SKM-1 treated with dmso at 0.1 percent for 144 hours (cell line): ENCODE data around the gene CDK18.
"Not testable (repeated sequence)": the region's sequence is repeated elsewhere in the genome, so short reads cannot be mapped to it uniquely, and the experiment has no call there.

ENCODE experiments used
- DNase-seq: peaks from one replicate; lab custom pipeline; 2025; ENCODE audit not compliant: unreplicated experiment; lab: John Stamatoyannopoulos, UW

The CDK18 gene

DNA sequence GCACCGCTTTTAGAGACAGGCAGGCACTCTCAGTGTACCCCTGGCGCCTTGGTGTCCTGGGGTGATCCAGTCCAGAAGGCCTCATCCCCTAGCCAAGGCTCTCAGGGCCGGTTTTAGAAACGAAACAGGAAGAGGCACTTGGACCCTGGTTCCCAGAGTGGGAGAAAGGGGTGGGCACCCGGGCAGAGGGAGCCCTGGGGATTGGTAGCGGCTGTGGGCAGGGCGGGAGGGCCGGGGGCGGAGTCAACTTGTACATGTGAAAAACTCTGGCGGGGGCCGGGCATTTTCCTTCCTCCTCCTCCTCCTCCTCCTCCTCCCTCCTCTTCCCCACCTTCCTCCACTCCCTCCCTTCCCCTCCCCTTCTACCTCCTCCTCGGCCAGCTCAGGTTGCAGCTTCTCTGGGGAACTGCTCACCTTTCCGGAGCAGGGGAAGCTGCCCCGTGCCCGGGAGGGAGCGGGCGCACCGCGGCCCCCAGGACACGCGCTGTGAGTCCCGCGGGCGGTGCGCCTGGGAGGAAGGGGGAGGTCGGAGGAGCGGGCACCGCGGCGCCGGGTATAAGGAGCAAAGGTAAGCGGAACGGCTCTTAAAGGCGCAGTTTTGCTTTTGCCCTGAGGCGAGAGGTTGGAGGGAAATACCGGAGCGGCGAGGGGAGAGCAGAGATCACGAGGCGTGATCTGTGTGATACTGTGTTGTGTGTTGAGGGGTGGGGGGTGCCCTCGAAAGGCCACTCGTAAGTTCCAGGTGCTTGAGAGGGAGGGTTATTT lies at the start of gene CDK18:
CDK18 (plus strand) TSS at position 359 of the 765 bp plus-strand sequence. CDS start 18,499 bp downstream, outside the sequence.
- peak; percentile 80 for DNase-seq

DNA sequence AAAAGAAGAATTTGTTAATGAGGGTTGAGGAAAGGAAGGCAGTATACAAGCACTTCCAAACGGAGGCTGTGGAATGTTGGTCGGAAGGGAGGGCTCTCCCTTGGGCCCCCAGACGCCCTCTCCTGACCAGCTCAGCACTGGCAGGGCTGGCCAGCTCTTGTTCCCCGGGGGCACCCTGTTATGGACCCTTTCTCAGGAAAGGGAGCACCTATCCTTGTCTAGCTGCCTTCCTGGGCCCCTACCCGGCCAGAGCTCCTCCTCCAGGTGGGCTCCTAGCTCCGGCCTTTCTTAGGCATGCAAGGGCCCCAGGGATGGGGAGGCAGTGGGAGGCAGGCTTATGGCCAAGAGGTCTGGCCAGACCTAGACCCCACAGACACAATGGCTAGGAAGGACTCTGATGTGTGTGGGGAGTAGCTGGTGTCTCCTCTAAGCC lies 49.5 kb upstream of the CDK18 start:
- DNase-seq = no peak

DNA sequence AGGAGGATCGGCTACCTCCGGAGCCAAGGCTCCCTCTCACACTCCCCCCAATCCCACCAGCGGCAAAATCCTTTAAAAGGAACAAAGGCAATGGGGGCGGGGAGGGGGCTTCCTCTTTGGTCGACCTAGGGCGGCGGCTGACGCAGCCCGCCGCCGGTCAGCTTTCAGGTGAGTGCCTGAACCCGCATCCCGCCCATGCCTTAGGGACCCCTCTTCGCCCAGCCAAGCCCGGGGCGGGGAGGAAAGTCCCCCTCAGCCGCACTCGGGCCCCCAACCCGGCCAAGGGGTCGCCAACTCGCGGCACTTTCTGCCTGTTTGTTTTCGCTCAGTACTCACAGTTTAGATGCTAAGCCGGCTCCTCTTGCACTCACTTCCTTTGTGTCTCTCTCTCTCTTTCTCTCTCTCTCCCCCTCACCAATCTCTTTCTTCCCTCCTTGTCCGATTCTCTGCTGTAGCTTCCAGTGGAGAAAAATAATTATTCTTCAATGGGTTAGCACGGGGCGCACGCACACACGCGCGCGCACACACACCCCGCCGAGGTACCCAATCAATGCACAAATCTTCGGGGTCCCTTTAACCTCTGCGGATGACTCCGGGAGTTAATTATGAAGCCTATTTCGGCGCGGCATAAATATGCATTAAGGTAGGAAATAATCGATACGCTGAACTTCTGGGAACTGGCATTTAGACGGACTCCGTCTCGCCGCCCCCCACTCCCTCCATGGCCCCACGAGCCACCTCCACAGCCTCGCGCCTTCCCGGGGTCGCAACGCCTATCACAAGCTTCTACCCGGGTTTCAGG lies 48.7 kb upstream of the CDK18 start, which contains the start of gene BLACAT1:
BLACAT1 (minus strand) TSS at position 465 of the 802 bp plus-strand sequence.
- no peak for DNase-seq

DNA sequence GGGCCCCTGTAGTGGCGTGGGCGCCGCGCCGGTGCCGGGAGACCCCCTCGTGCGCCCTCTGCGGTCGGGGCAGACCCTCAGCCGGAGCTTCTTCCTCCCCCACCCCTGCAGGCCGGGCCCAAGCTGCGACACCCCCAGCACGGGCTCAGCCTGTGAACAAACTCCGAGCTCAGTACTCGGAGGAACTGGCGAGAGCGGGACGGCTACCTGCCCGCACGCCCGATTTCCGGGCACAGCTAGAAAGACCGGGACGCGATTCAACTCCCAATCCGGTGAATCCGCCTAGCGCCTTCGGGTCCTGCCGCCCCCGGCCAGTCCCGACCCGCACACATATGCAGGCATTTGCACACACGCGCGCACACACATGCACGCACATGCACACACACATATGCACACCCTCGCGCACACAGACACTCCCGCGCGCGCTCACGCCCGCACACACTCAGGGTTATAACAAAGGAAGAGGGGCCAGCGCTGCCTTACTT lies 48.0 kb upstream of the CDK18 start:
- no peak for DNase-seq

DNA sequence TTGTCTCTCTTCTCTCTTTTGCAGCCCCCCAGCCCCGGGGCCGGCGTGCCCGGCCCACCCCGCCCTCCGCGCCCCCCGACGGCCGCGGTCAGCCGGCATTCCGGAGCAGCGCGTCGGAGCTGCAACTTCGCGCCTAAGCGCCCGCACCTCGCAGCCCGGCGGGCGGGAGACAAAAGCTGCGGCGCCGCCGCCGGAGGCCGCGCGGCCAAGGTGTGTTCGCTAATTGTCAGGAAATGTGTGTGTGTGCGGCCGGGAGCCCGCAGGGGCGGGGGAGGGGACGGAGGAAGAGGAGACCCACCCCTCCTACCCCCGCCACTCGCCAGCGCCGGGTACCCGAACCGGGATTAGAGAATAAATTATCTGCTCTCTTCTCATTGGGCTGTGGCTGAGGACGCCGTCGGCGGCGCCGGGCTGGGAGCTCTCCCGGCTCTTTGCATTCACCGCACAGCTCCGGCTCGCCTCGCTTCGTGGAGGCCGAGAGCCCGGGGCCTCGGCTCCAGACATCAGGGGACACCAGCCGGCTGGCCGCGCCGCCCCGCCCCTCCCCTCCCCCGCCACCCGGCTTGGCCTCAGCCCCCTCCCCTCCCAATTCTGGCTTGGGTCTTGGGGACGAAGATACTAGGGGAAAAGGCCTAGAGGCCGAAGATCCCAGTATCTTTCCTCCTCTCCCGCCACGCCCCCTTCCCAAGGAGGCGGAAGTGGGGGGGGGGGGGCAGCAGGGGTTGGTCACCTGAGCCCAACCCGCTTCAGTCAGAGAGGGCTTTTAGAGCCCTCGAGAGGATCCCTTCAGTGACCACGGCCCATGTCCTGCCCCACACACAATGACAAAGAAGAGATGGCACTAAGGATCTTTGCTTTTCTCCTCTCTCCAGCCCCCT lies 47.4 kb upstream of the CDK18 start:
- no peak for DNase-seq

DNA sequence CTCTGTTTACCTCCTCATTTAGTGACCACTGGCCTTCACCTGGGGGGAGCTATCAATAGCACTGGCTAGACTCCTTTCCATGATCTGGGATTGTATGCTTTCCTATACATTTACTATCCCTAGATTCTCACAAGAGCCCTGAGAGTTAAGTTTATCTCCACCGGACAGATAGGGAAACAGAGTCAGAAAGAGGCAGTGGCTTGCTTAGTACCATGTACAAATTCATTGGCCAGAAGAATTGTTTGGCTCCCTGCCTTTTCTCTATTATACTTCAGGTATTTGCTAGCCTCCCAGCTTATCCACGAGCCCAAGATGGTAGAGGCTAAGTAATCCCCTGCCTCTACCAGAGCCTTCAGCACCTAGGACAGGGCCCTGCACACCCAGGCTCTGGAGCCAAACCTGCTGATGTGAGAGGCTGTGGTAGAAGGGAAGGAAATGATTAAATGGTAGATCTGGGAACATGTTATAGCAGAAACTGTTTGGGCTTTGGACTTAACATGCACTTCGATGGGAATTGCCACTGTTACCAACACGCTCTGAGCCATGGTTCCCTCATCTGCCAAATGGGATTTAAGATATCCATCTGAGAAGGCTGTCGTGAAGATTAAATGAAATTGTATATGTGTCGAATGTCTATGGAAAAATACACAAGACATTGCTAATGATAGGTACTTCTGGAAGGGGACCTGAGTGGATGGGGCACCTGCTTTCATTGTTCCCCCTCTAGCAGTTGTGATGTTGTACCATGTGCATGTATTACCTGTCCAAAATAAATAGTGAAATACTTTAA lies 45.5 kb upstream of the CDK18 start:
- no peak for DNase-seq

DNA sequence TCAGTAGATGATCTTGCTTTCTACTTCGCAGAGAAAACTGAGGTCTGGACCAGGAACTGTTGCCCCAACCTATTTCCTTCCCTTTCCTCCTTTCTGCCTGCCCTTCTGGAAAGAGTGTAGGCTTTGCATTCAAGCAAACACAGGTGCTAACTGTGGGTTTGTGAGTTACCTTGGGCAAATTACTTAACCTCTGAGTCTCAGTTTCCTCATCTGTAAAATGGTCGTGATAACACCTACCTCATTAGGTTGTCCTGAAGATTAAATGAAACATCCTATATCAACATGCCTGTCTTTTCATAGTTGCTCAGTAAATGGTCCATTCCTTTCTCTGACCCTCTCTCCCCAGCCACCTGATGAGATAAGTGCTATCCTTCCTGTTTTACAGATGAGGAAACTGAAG lies 39.1 kb upstream of the CDK18 start:
- no peak for DNase-seq

DNA sequence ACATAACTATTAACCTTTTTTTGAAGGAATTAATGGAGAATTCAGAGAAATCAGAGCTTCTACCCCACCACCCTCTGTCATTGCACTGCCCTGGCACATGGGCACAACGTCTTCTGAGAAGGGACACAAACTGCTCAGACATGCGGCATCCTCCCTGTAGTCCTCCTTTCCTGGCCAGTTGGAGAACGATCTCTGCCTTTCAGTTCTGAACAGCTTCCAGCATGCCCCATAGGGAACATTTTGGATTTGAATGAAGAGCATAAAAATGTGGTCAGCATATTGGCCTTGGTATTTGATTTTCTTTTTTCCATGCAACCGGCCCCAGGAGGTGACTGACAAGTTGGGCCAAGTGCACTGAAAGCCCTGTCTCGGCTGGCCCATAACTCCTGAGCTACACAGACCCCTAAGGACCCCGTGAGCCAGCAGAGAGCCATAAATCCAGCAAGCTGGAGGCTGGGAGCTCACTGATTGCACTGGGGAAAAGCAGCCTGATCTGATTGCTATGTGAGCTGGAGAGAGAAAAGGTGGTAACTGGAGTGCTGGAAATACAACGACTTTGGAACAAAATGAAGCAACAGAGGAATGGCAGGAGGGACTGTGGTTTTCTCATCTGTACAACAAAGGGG lies 37.8 kb upstream of the CDK18 start:
- DNase-seq = no peak

DNA sequence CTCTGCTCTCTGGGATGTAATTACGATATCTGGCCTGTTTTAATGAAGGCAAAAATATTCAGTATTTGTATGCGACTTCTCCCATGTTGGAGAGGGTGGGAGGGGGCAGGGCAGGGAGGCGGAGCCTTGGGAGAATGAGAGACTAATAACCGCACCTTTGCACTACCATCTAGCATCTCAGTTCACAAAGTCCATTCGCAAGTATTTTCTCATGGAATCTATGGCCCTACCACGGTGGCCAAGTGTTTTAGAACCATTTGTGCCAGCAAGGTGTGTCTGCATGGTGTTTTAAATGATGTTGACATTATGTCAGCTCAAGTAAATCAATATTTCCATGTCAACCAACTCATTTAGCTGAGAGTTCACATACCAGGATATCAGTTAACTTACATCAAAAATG lies 34.3 kb upstream of the CDK18 start:
- DNase-seq = no peak

DNA sequence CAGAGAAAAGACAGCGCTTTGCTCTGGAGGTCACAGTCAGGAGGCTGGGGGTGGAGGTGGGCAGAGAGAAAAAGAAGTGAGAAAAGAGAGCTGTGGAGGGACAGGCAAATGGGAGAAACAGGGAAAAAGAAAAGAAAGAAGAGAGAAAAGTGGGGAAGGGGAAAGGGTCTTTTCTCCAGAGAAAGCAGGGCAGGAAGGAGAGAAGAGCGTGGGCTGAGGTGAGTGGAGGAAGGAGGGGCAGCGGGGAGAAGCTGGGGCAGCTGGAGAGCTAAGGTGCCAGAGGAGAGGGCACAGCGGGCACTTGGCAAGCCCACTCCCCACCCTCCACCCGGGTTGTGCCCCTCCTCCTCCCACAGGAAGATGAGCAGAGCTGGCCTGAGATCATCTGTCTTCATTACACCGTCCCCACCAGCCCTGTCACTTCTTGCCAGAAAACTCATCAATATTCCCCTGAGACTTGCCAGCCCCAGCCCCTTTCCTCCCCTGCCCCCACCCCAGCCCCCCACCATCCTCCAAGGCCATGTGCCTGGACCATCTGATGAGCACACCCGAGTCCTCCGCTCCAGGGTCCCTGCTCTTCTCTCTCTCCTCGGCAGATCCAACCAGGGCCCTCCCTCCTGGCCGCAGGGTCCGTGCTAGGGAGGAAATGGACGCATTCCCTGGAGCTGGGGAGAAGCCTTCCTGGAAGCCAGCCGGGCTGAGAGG lies 31.6 kb upstream of the CDK18 start:
- DNase-seq = no peak

DNA sequence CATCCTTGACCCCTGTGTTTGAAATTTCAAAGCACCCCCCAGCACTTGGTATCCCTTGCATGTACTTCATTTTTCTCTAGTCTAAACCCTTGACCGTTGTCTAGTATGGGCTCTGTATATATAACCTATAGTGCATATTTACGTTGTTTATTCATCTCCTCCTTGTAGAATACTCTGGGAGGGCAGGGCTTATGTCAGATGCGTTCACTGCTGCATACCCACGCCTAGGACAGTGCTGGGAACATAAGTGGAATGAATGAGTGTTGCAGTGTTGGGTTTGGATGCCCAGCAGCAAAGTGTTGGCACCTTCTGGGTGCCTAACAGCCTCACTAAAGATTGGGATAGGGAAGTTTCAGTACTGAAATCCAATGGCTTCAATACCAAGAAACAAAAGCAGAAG lies 31.0 kb upstream of the CDK18 start:
- DNase-seq = no peak

DNA sequence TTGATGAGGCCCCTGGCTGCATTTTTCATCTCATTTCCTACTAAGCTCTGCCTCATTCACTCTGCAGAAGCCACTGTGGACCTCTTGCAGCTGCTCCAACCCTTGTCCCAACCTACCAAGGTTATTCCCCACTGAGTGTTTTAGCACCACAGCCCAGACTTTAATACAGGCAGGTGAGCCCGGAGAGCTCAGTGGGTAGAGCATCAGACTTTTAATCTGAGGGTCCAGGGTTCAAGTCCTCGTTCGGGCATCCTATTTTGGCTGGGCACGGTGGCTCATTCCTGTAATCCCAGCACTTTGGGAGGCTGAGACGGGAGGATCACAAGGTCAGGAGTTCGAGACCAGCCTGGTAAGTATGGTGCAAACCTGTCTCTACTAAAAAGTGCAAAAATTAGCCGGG lies 30.5 kb upstream of the CDK18 start:
- DNase-seq = no peak

DNA sequence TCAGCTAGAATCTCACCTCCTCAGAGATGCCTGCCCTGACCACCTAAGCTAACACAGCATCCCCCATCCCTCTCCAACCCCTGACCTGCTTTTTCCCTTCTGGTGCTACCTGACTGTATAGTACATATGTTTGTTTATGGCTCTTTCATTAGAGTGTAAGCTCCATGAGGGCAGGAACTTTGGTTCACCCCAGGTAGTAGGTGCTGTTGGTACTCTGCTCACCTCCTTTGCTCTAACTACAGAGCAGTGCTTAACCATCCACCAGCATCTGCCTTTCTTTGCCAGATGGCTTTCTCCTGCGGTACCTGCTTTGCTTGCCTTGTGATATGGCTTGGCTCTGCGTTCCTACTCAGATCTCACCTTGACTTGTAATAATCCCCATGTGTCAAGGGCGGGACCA lies 29.9 kb upstream of the CDK18 start:
- DNase-seq = no peak

DNA sequence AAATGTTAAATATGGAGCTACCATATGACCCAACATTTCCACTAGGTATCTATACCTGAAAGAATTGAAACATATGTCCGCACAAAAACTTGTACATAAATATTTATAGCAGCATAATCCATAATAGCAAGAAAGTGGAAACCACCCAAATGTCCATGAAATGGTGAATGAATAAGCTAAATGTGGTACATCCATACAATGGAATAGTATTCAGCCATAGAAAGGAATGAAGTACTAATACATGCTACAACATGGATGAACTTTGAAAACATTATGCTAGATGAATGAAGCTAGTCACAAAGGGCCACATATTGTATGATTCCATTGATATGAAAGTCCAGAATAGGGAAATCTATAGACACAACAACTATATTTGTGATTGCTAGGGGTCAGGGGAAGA lies 28.6 kb upstream of the CDK18 start:
- no peak for DNase-seq

DNA sequence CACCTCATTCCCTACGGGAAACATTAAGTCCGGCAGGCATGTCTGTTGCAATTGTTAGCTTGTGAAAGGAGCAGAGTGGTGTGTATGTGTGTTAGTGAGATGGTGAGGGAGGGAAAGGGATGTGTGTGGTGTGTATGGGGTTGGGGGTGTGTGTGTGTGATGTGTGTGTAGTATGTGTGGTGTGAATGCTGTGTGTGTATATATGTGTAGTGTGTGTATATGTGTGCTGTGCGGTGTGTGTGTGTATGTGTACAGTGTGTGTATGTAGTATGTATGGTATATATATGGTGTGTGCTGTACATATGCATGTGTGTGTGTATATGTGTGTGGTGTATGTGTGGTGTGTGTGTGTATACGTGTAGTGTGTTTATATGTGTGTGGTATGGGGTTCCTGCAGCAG lies 27.8 kb upstream of the CDK18 start:
- DNase-seq = no peak

DNA sequence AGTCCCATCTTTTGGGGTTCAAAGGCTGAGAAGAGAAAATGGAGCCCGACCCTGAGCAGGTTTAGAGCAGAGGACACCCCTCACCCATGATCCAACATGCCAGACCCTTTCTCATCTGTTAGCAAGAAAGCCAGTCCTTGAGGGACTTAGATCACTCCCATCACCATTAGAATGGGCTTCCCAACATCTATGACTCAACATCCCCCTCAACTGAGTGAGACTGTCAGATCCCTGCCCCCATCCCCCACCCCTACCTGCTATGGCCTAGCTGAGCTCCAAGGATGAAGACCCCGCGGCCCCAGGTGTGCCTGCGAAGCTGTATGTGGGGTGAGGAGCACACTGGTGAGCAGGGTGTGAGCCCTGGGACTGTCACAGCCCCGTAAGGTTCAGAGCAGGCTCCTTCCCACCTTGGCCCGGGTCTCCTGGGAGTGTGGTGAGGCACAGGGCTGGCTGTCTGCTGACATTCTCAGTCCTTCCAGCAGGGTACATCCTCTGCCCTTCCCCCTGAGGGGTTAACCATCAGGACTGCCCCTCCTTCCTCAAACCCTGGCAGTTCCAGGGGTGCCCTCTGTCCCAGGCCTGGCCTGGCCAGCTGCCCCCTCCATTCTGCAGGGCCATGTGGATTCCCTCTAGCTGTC lies 27.2 kb upstream of the CDK18 start:
- DNase-seq = no peak

DNA sequence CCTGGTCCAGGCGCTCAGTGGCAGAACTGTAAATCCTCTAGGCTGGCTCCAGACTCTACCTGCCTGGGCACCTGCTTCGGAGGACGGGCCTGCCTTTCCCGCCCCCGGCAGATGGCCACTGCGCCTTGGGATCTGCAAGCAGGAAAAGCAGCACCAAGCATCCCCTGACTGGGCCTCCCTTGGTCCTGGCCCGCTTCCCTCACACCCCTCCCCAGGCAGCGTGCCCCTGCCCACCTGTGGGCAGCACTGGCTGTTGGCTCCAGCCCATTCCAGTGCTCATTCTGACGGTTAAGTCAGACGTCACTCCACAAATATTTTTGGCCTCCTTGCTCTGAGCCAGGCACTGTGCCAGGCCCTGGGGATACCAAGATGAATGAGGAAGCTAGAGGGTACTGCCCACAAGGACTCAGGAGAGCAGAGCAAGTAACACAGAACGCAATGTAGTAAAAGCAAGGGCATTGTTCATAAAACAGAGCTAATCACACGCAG lies 26.7 kb upstream of the CDK18 start:
- DNase-seq = no peak

DNA sequence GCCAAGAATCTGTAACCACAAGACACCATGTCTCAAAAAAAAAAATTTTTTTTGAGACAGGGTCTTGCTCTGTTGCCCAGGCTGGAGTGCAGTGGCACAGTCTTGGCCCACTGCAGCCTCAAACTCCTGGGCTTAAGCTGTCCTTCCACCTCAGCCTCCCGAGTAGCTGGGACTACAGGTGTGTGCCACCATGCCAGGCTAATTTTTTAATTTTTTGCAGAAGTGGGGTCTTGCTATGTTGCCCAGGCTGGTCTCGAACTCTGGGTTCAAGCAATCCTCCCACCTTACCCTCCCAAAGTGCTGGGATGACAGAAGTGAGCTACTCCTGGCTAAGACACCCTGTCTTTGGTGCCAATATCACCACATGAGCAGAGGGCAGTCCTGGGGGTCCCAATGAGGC lies 25.5 kb upstream of the CDK18 start:
- not testable (repeated sequence) for DNase-seq
